ENCODE measurements around the gene HINFP.
A peak's percentile ranks its signal among the peaks of the same experiment; 100 is the strongest.
"Not testable (repeated sequence)": the region's sequence is repeated elsewhere in the genome, so short reads cannot be mapped to it uniquely, and the experiment has no call there.

The HINFP gene

DNA sequence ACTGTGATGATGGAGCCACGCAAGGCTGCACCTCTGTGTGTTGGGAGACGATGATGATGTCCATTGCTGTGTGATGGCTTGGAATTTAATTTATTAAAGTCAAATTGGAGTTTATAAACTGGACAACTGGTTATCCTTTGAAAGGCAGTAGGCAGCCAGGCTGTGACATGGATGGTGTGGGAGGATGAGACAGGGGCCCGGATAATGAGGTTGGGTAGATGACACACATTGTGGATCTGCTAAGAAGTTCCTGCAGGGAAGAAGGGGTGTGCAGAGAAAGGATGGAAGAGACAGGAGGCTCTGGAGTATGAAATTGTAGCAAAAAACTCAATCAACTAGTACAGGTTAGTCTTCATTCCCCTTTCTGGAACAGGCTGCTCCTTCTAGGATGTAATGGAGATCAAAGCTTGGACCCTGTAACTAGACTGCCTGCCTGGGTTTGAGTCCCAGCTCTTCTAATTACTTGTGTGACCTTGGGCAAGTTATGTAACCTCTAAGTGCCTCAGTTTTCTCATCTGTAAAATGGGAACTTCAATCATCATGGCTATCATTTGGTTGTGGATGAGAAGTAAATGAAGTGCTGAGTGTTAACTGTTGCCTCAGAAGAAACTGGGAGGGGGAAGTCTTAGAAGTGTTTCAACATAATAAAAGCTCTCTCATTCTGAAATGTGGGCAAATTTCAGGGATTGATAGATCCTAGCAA lies 4.2 kb upstream of the HINFP start:
- no peak for DNase-seq (ENCODE audit: low read depth, low spot score)

DNA sequence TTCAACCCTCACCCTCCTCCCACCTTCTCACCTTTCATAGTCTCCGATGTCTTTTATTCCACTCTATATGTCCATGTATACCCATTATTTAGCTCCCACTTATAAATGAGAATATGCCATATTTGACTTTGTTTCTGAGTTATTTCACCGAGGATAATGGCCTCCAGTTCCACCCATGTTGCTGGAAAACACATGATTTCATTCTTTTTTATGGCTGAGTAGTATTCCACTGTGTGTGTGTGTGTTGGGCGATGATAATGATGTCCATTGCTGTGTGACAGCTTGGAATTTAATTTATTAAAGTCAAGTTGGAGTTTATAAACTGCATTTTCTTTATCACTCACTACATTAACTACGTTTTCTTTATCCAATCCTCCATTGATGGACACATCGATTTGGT lies 3.2 kb upstream of the HINFP start:
- no peak for DNase-seq (ENCODE audit: low read depth, low spot score)

DNA sequence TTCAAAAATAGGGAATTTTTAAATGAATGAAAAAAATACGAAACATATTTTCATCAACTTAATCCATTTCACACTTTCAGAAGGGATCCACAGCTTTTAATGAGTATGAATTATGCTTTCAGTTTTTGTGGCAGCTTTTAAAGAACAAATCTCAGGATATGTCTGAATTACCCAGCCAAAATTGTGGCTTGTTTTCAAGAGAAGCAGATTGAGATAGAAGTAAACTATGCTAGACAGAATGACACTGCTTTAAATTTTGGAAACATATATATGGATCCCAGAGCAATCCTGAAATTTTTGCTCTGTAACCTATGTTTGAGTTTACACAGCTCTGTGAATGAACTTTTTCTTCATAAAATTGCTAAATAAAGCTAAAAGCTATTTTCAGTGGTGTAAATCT lies 2.4 kb upstream of the HINFP start:
- DNase-seq (ENCODE audit: low read depth, low spot score), result no peak

DNA sequence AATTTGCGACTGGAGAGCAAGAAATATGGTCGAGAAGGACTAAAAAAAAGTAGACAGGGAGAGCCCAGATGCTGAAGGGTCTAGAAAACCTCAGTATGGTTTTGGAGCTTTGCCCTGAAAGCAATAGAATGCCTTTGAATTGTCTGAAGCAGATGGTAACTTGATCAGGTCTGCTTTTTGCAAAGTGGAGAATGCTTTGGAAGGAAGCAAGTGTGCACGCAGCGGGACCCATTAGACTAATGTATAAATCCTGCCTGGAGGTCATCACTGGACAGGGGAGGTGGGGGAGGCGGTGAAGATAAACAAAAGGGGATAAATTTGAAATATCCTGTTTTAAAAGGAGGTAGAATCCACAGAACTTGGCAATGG lies 757 bp upstream of the HINFP start:
- peak; percentile 72 for DNase-seq (ENCODE audit: low read depth, low spot score)

DNA sequence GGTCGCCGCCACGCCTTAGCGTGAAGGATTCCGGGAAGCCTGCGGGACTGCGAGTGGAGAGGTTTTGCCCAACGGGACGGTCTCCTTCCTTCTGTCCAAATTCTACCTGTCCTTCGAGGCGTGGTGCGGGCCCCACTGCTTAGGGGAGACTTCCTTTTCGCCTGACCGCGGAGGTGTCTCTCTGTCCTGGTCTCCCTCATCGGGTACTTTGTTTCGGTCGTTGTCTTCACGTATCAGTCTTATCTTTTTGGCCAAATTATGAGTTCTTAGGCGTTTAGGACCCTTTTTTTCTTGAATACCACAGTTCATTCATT lies 388 bp downstream of the HINFP start:
- DNase-seq (ENCODE audit: low read depth, low spot score), result no peak

DNA sequence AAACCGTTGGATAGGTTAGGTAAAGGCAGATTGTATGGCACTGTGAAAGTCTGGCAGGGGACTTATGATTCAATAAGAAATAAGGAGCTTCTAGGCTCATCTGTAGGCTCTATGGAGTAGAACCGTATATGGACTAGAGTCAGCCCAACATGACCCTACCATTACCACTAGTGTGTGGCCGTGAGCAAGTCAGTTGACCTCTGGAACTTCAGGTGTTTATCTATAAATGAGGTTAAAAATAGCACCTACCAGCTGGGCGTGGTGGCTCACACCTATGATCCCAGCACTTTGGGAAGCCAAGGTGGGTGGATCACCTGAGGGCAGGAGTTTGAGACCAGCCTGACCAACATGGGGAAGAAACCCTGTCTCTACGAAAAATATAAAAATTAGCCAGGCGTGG lies 4.4 kb downstream of the HINFP start:
- no peak for DNase-seq (ENCODE audit: low read depth, low spot score)

DNA sequence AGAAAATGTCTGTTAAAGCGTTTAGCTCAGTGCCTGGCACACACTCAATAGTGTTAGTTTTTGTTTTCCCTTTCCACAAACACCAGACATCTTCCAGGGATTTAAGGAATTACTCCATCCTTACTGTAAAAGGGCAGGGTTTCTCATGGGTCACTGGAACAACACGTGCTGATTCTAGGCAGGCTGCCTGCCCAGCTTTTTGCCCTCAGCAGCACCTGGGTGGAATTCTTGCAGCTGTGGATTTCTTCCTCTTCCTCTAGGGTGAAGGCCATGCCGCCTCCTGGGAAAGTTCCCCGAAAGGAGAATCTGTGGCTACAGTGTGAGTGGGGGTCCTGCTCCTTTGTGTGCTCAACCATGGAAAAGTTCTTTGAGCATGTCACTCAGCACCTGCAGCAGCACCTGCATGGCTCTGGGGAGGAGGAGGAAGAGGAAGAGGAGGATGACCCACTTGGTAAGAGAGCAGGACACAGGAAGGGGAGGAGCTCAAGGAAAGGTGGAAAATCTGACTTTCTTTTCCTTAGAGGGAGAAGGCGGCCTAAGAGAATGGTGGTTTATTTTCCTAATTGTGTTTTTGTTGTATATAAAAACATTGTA lies 5.4 kb downstream of the HINFP start:
- DNase-seq (ENCODE audit: low read depth, low spot score), result no peak

DNA sequence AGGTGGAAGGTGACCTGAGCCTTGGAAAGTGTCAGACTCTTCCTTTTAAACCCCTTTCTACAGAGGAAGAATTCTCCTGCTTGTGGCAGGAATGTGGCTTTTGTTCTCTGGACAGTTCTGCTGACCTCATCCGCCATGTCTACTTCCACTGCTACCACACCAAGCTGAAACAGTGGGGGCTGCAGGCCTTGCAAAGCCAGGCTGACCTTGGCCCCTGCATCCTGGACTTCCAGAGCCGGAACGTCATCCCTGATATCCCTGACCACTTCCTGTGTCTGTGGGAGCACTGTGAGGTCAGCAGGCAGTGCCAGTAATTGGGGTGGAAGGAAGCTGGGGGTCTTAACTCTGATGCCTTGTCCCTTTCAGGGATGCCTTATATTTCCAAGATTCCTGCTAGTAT lies 9.3 kb downstream of the HINFP start:
- DNase-seq (ENCODE audit: low read depth, low spot score), result no peak

DNA sequence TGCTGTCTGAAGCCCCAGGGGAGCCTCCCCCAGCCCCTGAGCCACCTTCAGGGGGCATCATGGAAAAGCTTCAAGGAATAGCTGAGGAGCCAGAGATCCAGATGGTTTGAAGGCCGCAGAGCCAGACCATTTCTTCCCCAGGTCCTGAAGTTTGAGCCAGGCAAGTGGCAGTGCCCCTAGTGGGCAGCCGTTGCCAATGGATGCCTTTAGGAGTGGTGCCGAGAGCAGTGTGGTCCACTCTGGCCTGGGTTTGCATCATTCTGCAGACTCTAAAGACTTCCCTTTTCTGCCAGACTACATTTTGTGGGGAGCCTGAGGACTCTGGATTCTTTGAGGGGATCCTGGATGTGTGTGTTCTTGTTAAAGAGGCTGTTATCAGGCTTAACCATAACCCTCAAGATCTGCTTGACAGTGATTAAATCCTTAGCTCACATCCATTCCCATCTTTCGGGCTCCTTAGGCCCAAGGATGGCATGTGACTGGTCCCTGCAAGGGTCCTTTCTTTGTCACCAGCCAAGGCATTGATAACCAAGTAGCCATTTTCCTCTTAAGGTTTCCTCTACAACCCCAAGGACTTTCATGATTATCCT lies 13.1 kb downstream of the HINFP start:
- DNase-seq (ENCODE audit: low read depth, low spot score), result no peak

DNA sequence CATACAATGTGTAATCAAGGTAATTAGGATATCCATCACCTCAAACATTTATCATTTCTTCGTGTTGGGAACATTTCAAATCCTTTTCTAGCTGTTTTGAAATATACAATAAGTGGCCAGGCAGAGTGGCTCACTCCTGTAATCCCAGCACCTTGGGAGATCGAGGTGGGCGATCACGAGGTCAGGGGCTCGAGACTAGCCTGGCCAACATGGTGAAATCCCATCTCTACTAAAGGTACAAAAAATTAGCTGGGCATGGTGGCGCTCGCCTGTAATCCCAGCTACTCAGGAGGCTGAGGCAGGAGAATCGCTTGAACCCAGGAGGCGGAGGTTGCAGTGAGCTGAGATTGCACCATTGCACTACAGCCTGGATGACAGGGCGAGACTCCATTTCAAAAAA lies 17.9 kb downstream of the HINFP start:
- DNase-seq (ENCODE audit: low read depth, low spot score), result not testable (repeated sequence)

DNA sequence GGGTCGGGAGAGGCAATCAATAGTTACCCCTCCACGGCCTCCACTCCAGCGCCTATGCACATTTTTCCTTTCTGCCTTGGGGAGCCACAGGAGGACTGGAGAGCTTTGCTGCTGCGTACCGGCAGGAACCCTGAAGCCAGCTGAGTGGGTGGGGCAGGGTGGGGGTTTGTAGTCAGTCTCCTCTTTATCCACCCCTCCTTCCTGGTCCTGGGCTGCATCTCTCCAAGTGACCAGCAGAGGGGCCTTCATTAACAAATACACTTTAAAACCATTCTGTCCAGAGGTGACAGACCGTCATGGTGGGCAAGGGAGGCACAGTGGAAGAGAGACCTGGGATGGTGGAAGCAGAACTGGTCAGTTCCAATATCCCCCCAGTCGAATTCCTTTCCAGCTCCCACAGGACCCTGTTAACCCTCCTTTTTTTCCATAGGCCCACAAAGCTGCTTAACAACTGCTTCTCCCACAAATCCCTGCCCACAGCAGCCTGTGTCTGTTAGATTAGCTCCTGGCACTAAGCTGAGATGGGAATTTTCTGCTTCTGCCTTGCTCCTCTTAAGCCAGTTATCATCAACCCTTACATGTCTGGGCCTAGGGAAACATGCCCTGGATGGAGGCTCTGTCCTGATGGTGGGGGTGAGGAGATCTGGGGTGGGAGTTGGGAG lies 23.6 kb downstream of the HINFP start:
- peak; percentile 80 for DNase-seq (ENCODE audit: low read depth, low spot score)

DNA sequence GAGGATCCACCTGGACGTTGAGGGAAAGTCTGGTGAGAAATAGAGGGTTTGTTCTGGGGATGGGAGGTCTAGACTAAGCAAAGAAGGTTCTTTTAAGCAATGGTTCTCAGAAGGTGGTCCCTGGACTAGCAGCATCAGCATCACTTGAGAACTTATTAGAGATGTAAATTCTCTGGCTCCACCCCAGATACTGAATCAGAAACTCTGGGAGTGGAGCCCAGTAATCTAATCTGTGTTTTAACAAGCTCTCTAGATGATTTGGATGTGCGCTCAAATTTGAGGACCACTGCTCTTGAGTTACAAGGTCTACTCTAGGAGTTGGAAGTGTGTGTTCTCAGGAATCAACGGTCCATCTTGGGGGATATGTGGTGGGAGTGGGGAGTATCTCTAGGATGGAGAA lies 24.2 kb downstream of the HINFP start:
- DNase-seq (ENCODE audit: low read depth, low spot score), result no peak

DNA sequence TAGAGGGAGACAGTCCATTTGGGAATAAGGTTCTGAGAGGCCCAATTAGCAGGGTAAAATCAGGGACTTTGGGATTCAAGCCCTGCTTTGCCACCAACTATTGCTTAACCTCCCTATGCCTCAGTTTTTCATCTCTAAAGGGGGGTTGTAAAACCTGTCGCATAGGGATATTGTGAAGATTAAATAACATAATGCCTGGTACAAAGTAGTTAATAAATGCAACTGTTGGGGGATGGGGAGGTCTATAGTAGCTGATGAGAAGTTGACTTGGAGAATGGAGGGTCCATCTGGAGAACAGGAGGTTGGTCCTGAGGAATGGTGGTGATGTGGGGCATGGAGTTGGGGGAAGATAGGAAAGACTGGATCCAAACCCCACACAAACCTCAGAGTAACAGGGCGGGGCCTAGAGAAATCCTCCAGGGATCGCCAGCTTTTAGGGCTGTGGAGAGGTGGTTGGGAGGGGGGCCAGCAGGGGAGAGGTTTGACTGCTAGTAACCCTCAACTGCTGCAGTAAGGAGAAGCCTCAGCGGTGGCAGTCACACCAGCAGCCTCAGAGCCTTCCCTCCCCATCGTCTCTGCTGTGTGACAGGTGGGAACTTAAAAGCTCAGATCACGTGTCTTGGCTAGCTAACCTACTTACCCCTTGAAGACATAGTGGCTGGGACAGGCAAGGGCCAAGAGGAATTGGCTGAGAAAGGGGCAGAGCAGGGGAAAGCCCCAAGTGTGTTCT lies 26.4 kb downstream of the HINFP start:
- no peak for DNase-seq (ENCODE audit: low read depth, low spot score)

DNA sequence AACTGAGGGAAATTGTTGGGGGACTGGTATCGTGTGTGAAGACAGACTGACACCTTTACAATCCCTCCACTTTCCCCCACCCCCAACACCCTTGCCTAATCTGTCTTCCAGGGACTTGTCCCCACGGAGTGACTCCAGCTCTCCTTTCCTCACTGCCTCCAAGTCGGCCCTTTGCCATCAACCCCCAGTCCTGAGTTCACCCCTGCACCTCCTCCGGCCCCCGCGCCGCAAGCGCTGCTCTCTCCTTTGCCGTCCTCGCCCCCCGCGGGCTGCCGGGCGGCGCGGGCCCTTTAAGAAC lies 27.3 kb downstream of the HINFP start:
- DNase-seq (ENCODE audit: low read depth, low spot score), result no peak

DNA sequence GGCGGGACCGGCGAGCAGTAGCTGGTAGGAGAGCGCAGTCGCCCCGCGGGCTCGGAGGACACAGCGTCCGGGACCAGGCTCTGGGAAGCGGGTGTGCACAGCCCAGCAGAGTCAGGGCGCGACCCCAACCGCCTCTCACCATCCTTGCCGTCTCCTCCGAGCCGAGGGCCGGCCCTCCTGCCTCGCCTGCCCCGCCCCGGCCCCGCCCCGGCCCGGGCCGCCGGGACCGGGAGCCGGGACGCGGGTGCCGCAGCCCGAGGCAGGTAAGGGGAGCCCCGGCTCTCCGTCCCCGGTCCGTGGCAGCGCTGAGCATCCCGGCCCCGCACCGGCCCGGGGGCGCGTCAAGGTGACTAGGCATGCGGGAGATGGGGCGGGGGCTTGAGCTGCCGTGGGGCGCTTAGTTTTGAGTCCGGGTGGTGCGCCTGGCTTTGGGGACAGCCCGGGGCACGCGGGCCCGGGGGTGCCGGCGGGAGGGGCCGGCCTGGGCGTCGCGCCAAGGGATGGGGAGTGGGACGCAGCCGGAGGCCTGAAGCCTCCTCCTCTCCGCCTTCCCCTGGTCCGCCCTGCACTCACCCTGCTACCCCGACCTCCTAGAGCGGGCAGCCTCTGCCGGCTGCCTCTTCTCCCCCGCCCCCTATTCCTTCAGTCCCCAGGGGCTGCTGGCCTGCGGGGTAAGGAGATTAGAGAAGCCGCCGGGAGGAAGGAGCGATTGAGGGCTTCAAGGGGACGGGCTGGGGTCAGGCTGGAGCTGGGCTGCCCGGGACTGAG lies 27.8 kb downstream of the HINFP start, which contains the start of gene ABCG4:
ABCG4 (plus strand) TSS at position 35 of the 768 bp plus-strand sequence. CDS start 914 bp downstream, outside the sequence.
- DNase-seq (ENCODE audit: low read depth, low spot score), result peak; percentile 56

DNA sequence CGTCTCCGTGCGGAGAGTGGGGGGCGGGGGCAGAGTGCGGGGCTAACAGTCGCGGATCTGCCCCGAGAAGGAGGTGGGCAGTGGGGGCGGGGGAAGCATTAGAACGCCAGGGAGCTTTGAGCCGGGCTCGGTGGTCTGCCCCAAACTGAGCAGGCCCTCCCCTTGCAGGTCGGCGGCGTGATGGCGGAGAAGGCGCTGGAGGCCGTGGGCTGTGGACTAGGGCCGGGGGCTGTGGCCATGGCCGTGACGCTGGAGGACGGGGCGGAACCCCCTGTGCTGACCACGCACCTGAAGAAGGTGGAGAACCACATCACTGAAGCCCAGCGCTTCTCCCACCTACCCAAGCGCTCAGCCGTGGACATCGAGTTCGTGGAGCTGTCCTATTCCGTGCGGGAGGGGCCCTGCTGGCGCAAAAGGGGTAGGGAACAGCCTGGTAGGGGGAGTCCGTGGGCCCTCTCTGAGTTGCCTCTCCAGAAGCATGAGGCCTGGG lies 28.5 kb downstream of the HINFP start:
- no peak for DNase-seq (ENCODE audit: low read depth, low spot score)

DNA sequence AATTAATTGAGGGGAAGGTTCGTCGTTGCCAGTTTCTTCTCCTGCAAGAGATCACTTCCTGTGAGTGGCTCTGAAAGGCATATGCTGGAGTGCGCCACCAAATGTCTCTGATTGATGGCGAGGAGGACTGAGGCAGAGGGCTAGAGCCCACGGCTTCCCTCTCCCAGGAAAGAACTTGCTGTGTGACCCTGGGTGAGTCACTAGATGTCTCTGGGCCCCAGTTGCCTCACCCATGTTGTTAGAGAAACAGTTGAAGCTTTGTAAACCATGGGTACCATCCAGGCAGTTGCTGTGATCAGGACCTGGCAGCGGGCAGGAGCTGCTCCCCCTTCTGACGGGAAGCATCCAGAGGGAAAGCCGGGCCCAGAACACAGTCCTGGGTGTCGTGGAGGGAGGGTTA lies 30.7 kb downstream of the HINFP start:
- no peak for DNase-seq (ENCODE audit: low read depth, low spot score)

DNA sequence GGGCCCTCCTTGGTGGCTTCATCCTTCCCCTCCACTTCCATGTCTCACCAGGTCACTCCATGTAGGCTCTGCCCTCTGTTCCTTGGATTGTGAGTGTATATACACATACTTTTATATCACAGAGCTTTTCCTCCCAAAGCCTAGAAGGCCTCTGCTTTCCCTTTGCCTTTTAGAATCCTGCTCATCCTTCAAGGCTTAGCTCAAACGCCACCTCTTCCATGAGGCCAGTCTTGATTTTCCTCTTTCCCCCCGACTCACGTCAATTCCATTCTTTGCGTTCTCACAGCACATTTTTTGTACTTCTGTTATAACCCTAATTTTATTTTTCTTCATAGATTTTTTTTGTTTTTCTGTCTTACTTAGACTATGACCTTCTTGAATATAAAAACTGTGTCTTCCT lies 31.2 kb downstream of the HINFP start:
- DNase-seq (ENCODE audit: low read depth, low spot score), result no peak

DNA sequence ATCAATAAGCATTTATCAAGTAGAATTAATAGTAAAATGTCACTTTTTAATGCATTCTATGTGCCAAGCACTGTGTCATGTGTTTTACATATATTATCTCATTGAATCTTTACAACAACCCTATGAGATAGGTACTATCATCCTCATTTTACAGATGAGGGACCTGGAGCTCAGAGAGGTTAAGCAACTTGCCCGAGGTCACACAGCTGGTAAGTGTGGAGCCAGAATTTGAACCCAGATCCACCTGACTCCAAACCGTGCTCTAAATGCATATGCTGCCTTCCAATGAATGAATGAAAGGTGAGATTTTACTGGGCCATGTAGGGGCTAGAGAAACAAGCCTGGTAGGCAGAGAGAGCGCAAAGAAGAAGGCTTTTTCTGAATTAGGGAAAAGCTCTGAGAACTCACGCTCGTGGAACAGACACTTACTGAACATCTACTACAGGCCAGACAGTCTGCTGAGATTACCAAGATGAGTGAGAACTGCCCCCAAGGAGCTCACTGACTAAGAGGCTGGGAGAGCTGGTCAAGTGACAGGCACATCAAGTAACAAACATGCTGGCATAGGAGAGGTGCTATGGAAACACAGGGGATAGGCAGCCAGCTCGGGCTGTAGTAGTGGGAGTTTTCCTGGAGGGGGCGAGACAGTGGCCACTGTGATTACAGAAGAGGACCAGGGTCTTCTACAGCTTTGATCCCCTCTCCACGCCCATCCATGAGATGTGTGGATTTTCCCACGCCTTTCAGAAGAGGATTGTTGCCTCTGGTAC lies 31.9 kb downstream of the HINFP start:
- no peak for DNase-seq (ENCODE audit: low read depth, low spot score)

DNA sequence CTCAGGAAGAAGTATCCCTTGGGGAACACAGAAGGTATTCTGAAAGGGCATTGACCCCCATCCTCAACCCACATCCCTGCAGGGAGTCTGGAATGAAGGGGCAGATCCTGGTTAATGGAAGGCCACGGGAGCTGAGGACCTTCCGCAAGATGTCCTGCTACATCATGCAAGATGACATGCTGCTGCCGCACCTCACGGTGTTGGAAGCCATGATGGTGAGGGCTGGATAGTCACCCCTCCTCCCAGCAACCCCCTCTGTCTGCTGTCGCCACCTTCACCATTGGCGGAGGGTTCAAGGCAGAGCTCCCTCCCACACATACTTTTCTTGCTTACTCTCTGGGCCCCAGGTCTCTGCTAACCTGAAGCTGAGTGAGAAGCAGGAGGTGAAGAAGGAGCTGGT lies 32.8 kb downstream of the HINFP start:
- no peak for DNase-seq (ENCODE audit: low read depth, low spot score)
